ENCODE results near the gene SLCO1B3. TPM values are rescaled to one million over a fixed set of nuclear protein-coding genes. Genes with fewer than 3 reads are reported as not detected.

Gene SLCO1B3
- total RNA-seq, 1 experiment from 2014 or later: 11.6 TPM

- DNase-seq (ENCODE audit: low read depth): peak; percentile 20
These were observed 72.8 kb downstream of the SLCO1B3 start for GRCh38 chr12:20883288-20883687.

GRCh38 chr12:20885116-20885515, 74.6 kb downstream of the SLCO1B3 start:
- no peak for DNase-seq (ENCODE audit: low read depth)

DNA sequence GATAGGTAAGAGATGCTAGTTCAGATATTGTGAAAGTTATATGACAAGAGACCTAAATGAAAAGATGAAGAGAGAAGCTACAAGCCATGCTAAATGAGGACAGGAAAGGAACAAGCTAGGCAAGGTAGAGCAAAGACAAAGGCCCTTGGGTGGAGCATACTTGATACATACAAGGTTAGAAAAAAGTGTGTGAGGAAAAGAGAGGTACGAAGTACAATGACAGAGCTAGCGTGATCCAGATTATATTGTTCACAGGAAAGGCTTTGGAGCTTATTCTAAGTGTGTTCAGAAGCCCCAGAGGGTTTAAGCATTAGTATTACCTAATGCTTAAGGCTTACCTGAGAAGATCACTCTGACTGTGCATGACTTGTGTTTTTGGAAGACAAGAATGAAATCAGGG, 75.0 kb downstream of the SLCO1B3 start:
- DNase-seq (ENCODE audit: low read depth): no peak

DNA sequence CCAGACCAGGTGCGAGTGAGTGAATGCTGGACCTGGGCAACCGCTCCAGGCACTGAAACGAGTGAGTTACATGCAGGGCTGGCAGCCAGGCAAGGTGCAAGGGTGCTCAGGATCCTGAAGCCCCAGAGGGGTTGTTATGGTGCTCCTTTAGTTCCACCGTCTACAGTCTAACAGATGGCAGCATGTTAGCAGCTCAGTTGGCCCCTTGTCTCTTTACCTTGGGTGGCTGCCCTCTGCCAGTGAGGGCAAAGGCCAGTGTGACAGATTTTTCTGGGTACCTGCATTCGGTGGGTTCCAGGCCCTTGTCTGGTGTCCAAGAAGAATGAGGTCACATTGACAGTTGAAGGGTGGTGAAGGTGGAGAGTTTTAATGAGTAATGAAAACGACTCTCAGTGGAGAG, 106.8 kb downstream of the SLCO1B3 start:
- no peak for DNase-seq (ENCODE audit: low read depth)

- no peak for DNase-seq (ENCODE audit: low read depth)
These were observed 107.3 kb downstream of the SLCO1B3 start for GRCh38 chr12:20917819-20918218.

GRCh38 chr12:20931894-20932293, 121.4 kb downstream of the SLCO1B3 start:
- no peak for DNase-seq (ENCODE audit: low read depth)

DNA sequence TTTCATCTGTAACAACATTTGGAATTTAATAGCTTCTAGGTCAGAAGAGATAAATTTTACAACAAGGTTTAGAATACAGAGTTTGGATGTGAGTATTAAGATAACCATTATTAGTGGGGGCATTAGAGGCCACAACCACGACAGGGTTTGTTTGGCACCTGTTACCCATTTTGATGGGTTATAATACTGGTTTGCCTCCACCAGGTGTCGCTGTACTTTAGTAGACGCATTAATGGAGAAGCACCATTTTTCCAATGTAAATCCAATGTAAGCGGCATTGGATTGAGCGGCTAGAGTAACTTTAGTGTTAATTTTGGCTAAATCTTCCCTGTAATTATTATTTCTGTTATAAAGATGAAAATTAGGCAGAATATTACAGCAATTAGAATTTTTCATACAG, 136.2 kb downstream of the SLCO1B3 start:
- peak; percentile 27 for DNase-seq (ENCODE audit: low read depth)

- peak; percentile 37 for DNase-seq (ENCODE audit: low read depth)
These were observed 139.7 kb downstream of the SLCO1B3 start for GRCh38 chr12:20950248-20950647.

DNA sequence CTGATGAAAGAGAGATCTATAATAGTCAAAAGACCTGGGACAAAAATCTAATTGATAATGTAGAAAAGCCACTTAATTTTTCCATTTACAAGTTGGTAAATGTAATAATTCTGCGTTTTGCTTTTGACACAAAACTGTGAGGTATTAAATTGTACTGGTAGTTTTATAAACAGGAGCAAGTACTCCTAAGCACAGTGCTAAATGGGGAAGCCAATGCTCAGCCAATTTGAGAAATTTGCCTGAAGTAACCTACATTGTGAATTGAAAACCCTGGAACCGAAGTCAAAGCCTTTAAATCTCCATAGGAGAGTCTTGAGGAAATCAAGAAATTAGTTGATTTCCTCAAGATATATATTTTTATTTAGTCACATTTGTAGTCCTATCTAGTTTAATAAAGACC, 152.8 kb downstream of the SLCO1B3 start:
- DNase-seq (ENCODE audit: low read depth): no peak

GRCh38 chr12:20963762-20964161, 153.3 kb downstream of the SLCO1B3 start:
- no peak for DNase-seq (ENCODE audit: low read depth)

Small RNAs within 50 kb of the gene (small RNA-seq; reads per million reads assigned to genes)
- not detected for gene AC011604.1

Other genes starting within 250 kb of the SLCO1B3 start
- gene SLCO1C1, start 115.4 kb upstream of the SLCO1B3 start, total RNA-seq (2014; rRNA removed; shearing (Covaris generic)): not detected in 2 replicates